ENCODE measurements around the gene TRDN.
"Not testable (repeated sequence)": the region's sequence is repeated elsewhere in the genome, so short reads cannot be mapped to it uniquely, and the experiment has no call there.

TRDN gene

GRCh38 chr6:123562264-123562663 is 74.5 kb downstream of the TRDN start:
- no peak for DNase-seq (ENCODE audit: low spot score)

GRCh38 chr6:123559816-123560215 is 76.9 kb downstream of the TRDN start:
- DNase-seq (ENCODE audit: low spot score) = not testable (repeated sequence)

GRCh38 chr6:123557474-123557873 is 79.3 kb downstream of the TRDN start:
- not testable (repeated sequence) for DNase-seq (ENCODE audit: low spot score)

- DNase-seq (ENCODE audit: low spot score) = no peak
Measured at GRCh38 chr6:123551939-123552707, 84.6 kb downstream of the TRDN start.

- no peak for DNase-seq (ENCODE audit: low spot score)
Measured at GRCh38 chr6:123550052-123550617, 86.6 kb downstream of the TRDN start.

- no peak for DNase-seq (ENCODE audit: low spot score)
Measured at GRCh38 chr6:123549476-123549875, 87.3 kb downstream of the TRDN start.

GRCh38 chr6:123547216-123547978 is 89.4 kb downstream of the TRDN start:
- DNase-seq (ENCODE audit: low spot score) = no peak

- no peak for DNase-seq (ENCODE audit: low spot score)
Measured at GRCh38 chr6:123546537-123546936, 90.2 kb downstream of the TRDN start.

GRCh38 chr6:123541462-123541861 is 95.3 kb downstream of the TRDN start:
- no peak for DNase-seq (ENCODE audit: low spot score)

- no peak for DNase-seq (ENCODE audit: low spot score)
Measured at GRCh38 chr6:123533862-123534648, 102.7 kb downstream of the TRDN start.

- no peak for DNase-seq (ENCODE audit: low spot score)
Measured at GRCh38 chr6:123529843-123530242, 106.9 kb downstream of the TRDN start.

GRCh38 chr6:123529058-123529457 is 107.7 kb downstream of the TRDN start:
- DNase-seq (ENCODE audit: low spot score) = no peak

GRCh38 chr6:123527406-123527805 is 109.3 kb downstream of the TRDN start:
- no peak for DNase-seq (ENCODE audit: low spot score)

- DNase-seq (ENCODE audit: low spot score) = no peak
Measured at GRCh38 chr6:123526128-123526527, 110.6 kb downstream of the TRDN start.

GRCh38 chr6:123524781-123525180 is 112.0 kb downstream of the TRDN start:
- DNase-seq (ENCODE audit: low spot score) = no peak

- DNase-seq (ENCODE audit: low spot score) = no peak
Measured at GRCh38 chr6:123520217-123520616, 116.5 kb downstream of the TRDN start.

- DNase-seq (ENCODE audit: low spot score) = no peak
Measured at GRCh38 chr6:123519189-123519505, 117.6 kb downstream of the TRDN start.

GRCh38 chr6:123518441-123519188 is 118.1 kb downstream of the TRDN start:
- no peak for DNase-seq (ENCODE audit: low spot score)

GRCh38 chr6:123515715-123516114 is 121.0 kb downstream of the TRDN start:
- no peak for DNase-seq (ENCODE audit: low spot score)

- DNase-seq (ENCODE audit: low spot score) = no peak
Measured at GRCh38 chr6:123509112-123509511, 127.6 kb downstream of the TRDN start.

- no peak for DNase-seq (ENCODE audit: low spot score)
Measured at GRCh38 chr6:123508290-123508689, 128.5 kb downstream of the TRDN start.

GRCh38 chr6:123507582-123507981 is 129.2 kb downstream of the TRDN start:
- DNase-seq (ENCODE audit: low spot score) = no peak

All from D341Med (cell line).